CD14-positive monocyte (primary cell): Measurements from ENCODE around the gene NKD2. TPM values are rescaled to one million over a fixed set of nuclear protein-coding genes. Genes with fewer than 3 reads are reported as not detected.

Experiments
- DNase-seq, 3 donors: peaks; one replicate each; pipeline ENCODE4 v3.0.0-alpha.2; 2011 to 2022
- H2AFZ ChIP-seq: 2 replicates; pipeline ENCODE4 v1.6.0; 2012; ENCODE audit warnings: mild to moderate bottlenecking, low read depth, low read length, inconsistent platforms; ENCODE audit not compliant: insufficient read depth, poor library complexity, severe bottlenecking
- H3K27ac ChIP-seq, 2 donors: 1 replicate in 1 of 2; 2 replicates in 1 of 2; pipeline ENCODE4 v1.5.1; 2012 to 2013; ENCODE audit warnings: low read length in 2 of 2, control low read depth in 1 of 2, inconsistent platforms in 1 of 2, low read depth in 1 of 2, mild to moderate bottlenecking in 1 of 2
- H3K27me3 ChIP-seq, 2 donors: one replicate each; pipeline versions ENCODE4 v1.6.0 to v1.6.1; 2011 to 2013; ENCODE audit warnings: low read length in 2 of 2; ENCODE audit not compliant: control insufficient read depth in 2 of 2, insufficient read depth in 2 of 2
- H3K36me3 ChIP-seq, 2 donors: replicated peaks in 1 of 2; 1 replicate in 1 of 2; 2 replicates in 1 of 2; pipeline versions ENCODE4 v1.5.1 to v1.6.1; 2012 to 2013; ENCODE audit warnings: low read length in 2 of 2, control low read depth in 1 of 2, inconsistent platforms in 1 of 2, mild to moderate bottlenecking in 1 of 2; ENCODE audit not compliant: insufficient read depth in 2 of 2, control insufficient read depth in 1 of 2
- H3K4me1 ChIP-seq, 2 donors: 1 replicate in 1 of 2; 2 replicates in 1 of 2; pipeline versions ENCODE4 v1.5.1 to v1.6.1; 2012 to 2013; ENCODE audit warnings: low read length in 2 of 2, control low read depth in 1 of 2, inconsistent platforms in 1 of 2, mild to moderate bottlenecking in 1 of 2, moderate library complexity in 1 of 2; ENCODE audit not compliant: insufficient read depth in 2 of 2, control insufficient read depth in 1 of 2
- H3K4me2 ChIP-seq: replicated peaks from 2 replicates; pipeline ENCODE3; 2012; ENCODE audit warnings: low read length, moderate library complexity, mild to moderate bottlenecking; ENCODE audit not compliant: poor library complexity, severe bottlenecking; ENCODE audit errors: extremely low read depth
- H3K4me3 ChIP-seq, 3 experiments: fragments of 200-600 bp in 1 of 3; sonication (generic) in 1 of 3; replicated peaks in 1 of 3; 1 replicate in 2 of 3; 2 replicates in 1 of 3; pipeline ENCODE4 v1.5.1; 2011 to 2013; ENCODE audit warnings: low read length in 3 of 3, mild to moderate bottlenecking in 3 of 3, control low read depth in 2 of 3, low read depth in 2 of 3, inconsistent platforms in 1 of 3, moderate library complexity in 1 of 3
- H3K79me2 ChIP-seq: 2 replicates; pipeline ENCODE4 v1.6.0; 2012; ENCODE audit warnings: mild to moderate bottlenecking, control low read depth, inconsistent platforms, low read length, moderate library complexity; ENCODE audit not compliant: insufficient read depth
- H3K9ac ChIP-seq: 2 replicates; pipeline ENCODE4 v1.6.0; 2017; ENCODE audit warnings: low read length, mild to moderate bottlenecking; ENCODE audit not compliant: insufficient read depth, poor library complexity, severe bottlenecking
- H3K9me3 ChIP-seq, 2 donors: replicated peaks in 1 of 2; 1 replicate in 1 of 2; 2 replicates in 1 of 2; pipeline versions ENCODE4 v1.5.1 to v1.6.1; 2012 to 2013; ENCODE audit warnings: low read length in 2 of 2, control low read depth in 1 of 2; ENCODE audit not compliant: control insufficient read depth in 1 of 2, insufficient read depth in 1 of 2
- H4K20me1 ChIP-seq: 2 replicates; pipeline ENCODE4 v1.6.0; 2012; ENCODE audit warnings: mild to moderate bottlenecking, low read length, control low read depth, moderate library complexity; ENCODE audit not compliant: insufficient read depth
- H3K27ac Mint-ChIP-seq, 7 donors: one replicate each; pipeline ENCODE4 v1.8.0; 2020; ENCODE audit warnings: mild to moderate bottlenecking in 7 of 7, mixed read lengths in 7 of 7, moderate library complexity in 6 of 7, inconsistent platforms in 2 of 7
- H3K27me3 Mint-ChIP-seq, 3 donors: one replicate each; pipeline ENCODE4 v1.8.0; 2021 to 2022; ENCODE audit warnings: low read depth in 3 of 3, mild to moderate bottlenecking in 3 of 3, mixed read lengths in 3 of 3, moderate library complexity in 3 of 3, inconsistent platforms in 1 of 3
- H3K36me3 Mint-ChIP-seq, 2 donors: one replicate each; pipeline ENCODE4 v1.8.0; 2020; ENCODE audit warnings: mixed read lengths in 2 of 2, inconsistent platforms in 1 of 2, mild to moderate bottlenecking in 1 of 2
- H3K4me1 Mint-ChIP-seq: one replicate; pipeline ENCODE4 v1.8.0; 2020; ENCODE audit warnings: mild to moderate bottlenecking, mixed read lengths
- H3K4me3 Mint-ChIP-seq, 2 donors: one replicate each; pipeline ENCODE4 v1.8.0; 2020; ENCODE audit warnings: mild to moderate bottlenecking in 2 of 2, mixed read lengths in 2 of 2, moderate library complexity in 1 of 2
- H3K9me3 Mint-ChIP-seq, 7 donors: one replicate each; pipeline ENCODE4 v1.8.0; 2020 to 2022; ENCODE audit warnings: mixed read lengths in 7 of 7, mild to moderate bottlenecking in 6 of 7, moderate library complexity in 6 of 7, inconsistent platforms in 2 of 7
- WGBS: methylation state at CpG from one replicate; pipeline ENCODE4 v1.1.5; 2013; ENCODE audit warnings: missing lambda C conversion rate; ENCODE audit not compliant: insufficient coverage; 5-methylcytosine and 5-hydroxymethylcytosine counted together
- intact Hi-C, 2 donors: fragments of 100-400 bp; cut with micrococcal nuclease; formaldehyde crosslinking; loops; one replicate each; pipeline versions ENCODE4 v1.15.0 to v1.15.1; 2023
- polyA plus RNA-seq, 3 donors: library from polyadenylated mRNA; depleted of rRNA in 1 of 3; unstranded in 2 of 3; stranded (reverse) in 1 of 3; fragments of 300-500 nt in 2 of 3; fragments of >200 nt in 1 of 3; fragmentation: Illumina TruSeq in 2 of 3; gene quantifications; 1 replicate in 2 of 3; 2 replicates in 1 of 3; pipeline ENCODE4 v1.2.3, GENCODE V29; 2012 to 2021
- TF ChIP-seq, protein P1 (sequence below): fragments of 200-600 bp; IDR thresholded peaks from one replicate; pipeline ENCODE4 v1.8.0; 2022; ENCODE audit warnings: antibody characterized with exemption, mild to moderate bottlenecking

Gene NKD2
- polyA plus RNA-seq, 3 donors: not detected

DNA sequence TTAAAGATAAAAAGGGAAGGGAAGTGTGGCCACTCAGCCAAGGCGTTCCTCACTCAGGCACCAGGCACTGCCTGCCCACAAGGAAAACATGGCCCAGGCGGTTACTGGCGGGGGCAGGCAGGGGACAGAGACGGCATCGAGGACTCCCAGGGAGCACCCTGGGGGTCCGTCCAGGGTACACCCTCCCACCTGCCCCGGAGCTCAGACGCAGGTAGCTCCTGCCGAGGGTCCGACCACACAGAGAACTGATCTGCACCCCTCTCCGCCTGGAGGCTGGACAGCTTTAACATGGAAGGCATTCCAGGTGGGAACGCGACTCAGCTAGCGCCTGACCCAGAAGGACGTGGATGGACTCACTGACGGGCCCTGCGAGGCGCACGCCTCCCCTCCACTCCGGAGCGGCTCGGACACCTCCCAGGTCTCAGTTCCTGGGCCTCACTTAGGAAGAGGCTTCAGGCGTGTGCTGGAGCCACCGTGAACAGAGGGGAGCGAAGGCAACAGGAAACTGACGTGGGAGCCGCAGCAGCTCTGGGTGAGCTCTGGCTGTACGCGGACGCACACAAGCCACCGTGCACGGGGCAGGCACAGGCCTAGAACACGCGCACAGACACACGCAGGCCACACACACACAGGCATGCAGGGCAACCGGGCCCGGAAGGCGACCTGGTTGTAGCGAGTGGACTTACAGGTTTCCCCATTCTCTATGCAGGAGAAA is 47.5 kb downstream of the NKD2 start:
- TF ChIP-seq, protein P1, sequence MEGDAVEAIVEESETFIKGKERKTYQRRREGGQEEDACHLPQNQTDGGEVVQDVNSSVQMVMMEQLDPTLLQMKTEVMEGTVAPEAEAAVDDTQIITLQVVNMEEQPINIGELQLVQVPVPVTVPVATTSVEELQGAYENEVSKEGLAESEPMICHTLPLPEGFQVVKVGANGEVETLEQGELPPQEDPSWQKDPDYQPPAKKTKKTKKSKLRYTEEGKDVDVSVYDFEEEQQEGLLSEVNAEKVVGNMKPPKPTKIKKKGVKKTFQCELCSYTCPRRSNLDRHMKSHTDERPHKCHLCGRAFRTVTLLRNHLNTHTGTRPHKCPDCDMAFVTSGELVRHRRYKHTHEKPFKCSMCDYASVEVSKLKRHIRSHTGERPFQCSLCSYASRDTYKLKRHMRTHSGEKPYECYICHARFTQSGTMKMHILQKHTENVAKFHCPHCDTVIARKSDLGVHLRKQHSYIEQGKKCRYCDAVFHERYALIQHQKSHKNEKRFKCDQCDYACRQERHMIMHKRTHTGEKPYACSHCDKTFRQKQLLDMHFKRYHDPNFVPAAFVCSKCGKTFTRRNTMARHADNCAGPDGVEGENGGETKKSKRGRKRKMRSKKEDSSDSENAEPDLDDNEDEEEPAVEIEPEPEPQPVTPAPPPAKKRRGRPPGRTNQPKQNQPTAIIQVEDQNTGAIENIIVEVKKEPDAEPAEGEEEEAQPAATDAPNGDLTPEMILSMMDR: no peak
- no peaks in the 10 kb centered on the region for H3K27me3 ChIP-seq
- H3K4me1 Mint-ChIP-seq: no peaks in the 10 kb centered on the region
- peaks cover 0 to 2% (median 0%) of the 10 kb centered on the region in 7 donors for H3K9me3 Mint-ChIP-seq
- no peaks in the 10 kb centered on the region for H3K9me3 ChIP-seq
- H3K36me3 ChIP-seq: peaks cover 57 to 70% of the 10 kb centered on the region in 2 donors
- no peak for DNase-seq
- H3K27ac ChIP-seq: no peak overlapping the region
- no peak overlapping the region for H3K9ac ChIP-seq
- H3K4me1 ChIP-seq: no peaks in the 10 kb centered on the region
- intact Hi-C loops: no loop called here
- H3K36me3 Mint-ChIP-seq: peaks cover 64 to 74% of the 10 kb centered on the region in 2 donors
- H3K27ac Mint-ChIP-seq: peak overlapping the region in 1 of 7 donors; percentile 56
- H3K79me2 ChIP-seq: no peaks in the 10 kb centered on the region
- H3K4me3 ChIP-seq: no peak overlapping the region
- no peak overlapping the region for H3K4me3 Mint-ChIP-seq
- no peak overlapping the region for H3K4me2 ChIP-seq
- peaks cover 0 to 3% (median 0%) of the 10 kb centered on the region in 3 donors for H3K27me3 Mint-ChIP-seq
- H4K20me1 ChIP-seq: peaks cover 13% of the 10 kb centered on the region
- H2AFZ ChIP-seq: no peak overlapping the region
- WGBS: 91% methylated on average over 33 of the region's 39 CpGs

DNA sequence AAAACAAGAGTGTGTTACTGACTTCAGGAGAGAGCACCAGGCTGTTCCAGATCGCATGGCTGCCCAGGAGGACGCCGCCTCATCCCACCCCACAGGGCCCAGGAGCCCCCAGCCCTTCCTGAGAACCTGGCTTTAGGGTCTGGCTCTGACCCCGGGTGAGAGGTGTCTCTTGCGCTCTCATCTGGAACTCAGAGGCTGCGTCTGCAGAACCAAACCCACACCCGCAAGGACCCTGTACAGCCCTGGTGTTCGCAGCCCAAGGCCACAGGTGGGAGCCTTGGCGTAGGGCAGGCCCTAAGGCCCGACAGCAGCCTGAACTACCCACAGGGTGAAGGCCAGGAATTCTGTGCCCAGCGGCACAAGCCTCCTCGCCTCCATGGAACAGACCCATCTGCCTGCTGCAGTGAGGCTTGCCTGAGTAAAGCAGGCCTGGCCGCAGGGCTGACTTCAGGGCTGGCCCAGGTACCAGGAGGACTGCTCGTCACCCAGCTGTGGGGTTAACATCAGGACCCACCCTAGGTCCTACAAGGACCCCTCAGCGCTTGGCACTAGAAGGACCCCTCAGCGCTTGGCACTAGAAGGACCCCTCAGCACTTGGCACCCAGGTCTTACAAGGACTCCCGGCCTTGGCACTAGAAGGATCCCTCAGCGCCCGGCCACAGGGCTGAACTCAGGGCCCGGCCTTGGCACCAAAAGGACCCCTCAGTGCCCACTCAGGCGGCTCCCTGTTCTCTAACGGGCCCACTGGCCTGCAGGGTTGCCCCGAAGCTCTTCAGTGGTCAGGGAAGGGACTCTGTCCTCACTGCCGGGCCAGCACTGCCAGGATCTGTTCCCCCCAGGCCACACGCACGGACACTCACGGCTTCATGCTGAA is 48.2 kb downstream of the NKD2 start:
- intact Hi-C loops: no loop called here
- H3K27me3 ChIP-seq: no peaks in the 10 kb centered on the region
- DNase-seq: no peak
- no peak overlapping the region for H3K27ac ChIP-seq
- Mint-ChIP-seq H3K27me3 (peaks cover 0 to 3% (median 0%) of the 10 kb centered on the region in 3 donors), H3K27ac (peak overlapping the region in 2 of 7 donors; percentile 56), H3K4me3 (no peak overlapping the region), H3K36me3 (peaks cover 59 to 71% of the 10 kb centered on the region in 2 donors), H3K4me1 (no peaks in the 10 kb centered on the region), H3K9me3 (no peaks in the 10 kb centered on the region)
- peaks cover 54 to 67% of the 10 kb centered on the region in 2 donors for H3K36me3 ChIP-seq
- TF ChIP-seq, protein P1: no peak
- 98% methylated on average over 26 of the region's 27 CpGs for WGBS
- no peaks in the 10 kb centered on the region for H3K4me1 ChIP-seq
- H4K20me1 ChIP-seq: peaks cover 13% of the 10 kb centered on the region
- no peak overlapping the region for H3K4me2 ChIP-seq
- H2AFZ ChIP-seq: no peak overlapping the region
- H3K9ac ChIP-seq: no peak overlapping the region
- H3K4me3 ChIP-seq: no peak overlapping the region
- H3K9me3 ChIP-seq: no peaks in the 10 kb centered on the region
- H3K79me2 ChIP-seq: no peaks in the 10 kb centered on the region
